Heart right ventricle (tissue), 16 donors: ENCODE measurements around the gene ITGA2. TPM values are rescaled to one million over a fixed set of nuclear protein-coding genes. Genes with fewer than 3 reads are reported as not detected.

Experiments used
- ATAC-seq, 8 donors: fragments of 200-7000 bp; cut with Tn5 transposase; one replicate each; pipeline ENCODE4 v1.9.1; 2020; ENCODE audit warnings: mild to moderate bottlenecking in 8 of 8, moderate library complexity in 8 of 8, moderate number of reproducible peaks in 1 of 8
- DNase-seq, 2 donors: peaks; one replicate each; pipeline ENCODE4 v3.0.0-alpha.2; 2020
- H3K27ac ChIP-seq, 10 donors: fragments of 200-600 bp; sonication (generic) in 2 of 10; one replicate each; pipeline versions ENCODE4 v1.5.0 to v1.8.0; 2020 to 2022; ENCODE audit warnings: mild to moderate bottlenecking in 3 of 10
- H3K27me3 ChIP-seq, 7 donors: fragments of 200-600 bp; one replicate each; pipeline ENCODE4 v1.8.0; 2021 to 2022; ENCODE audit warnings: mild to moderate bottlenecking in 2 of 7
- H3K36me3 ChIP-seq, 9 donors: fragments of 200-600 bp; sonication (generic) in 1 of 9; one replicate each; pipeline versions ENCODE4 v1.5.0 to v1.8.0; 2020 to 2022; ENCODE audit warnings: mild to moderate bottlenecking in 2 of 9
- H3K4me1 ChIP-seq, 9 donors: fragments of 200-600 bp; sonication (generic) in 1 of 9; one replicate each; pipeline versions ENCODE4 v1.5.0 to v1.8.0; 2020 to 2022; ENCODE audit warnings: mild to moderate bottlenecking in 4 of 9
- H3K4me3 ChIP-seq, 10 donors: fragments of 200-600 bp; sonication (generic) in 2 of 10; one replicate each; pipeline versions ENCODE4 v1.5.0 to v1.8.0; 2020 to 2022; ENCODE audit warnings: mild to moderate bottlenecking in 7 of 10, moderate library complexity in 2 of 10
- H3K9me3 ChIP-seq, 11 donors: fragments of 200-600 bp in 10 of 11; sonication (generic) in 2 of 11; one replicate each; pipeline versions ENCODE4 v1.5.0 to v1.8.0; 2013 to 2022; ENCODE audit warnings: mild to moderate bottlenecking in 2 of 11, control low read depth in 1 of 11, moderate library complexity in 1 of 11
- WGBS, 2 donors: extraction: QIAGEN DNeasy Blood & Tissue Kit; methylation state at CpG; one replicate each; pipeline ENCODE4 v1.1.7; 2013; ENCODE audit warnings: inconsistent platforms in 1 of 2; 5-methylcytosine and 5-hydroxymethylcytosine counted together
- intact Hi-C, 10 donors: fragments of 100-400 bp; cut with DNase I; formaldehyde crosslinking; loops; one replicate each; pipeline versions ENCODE4 v1.11.1 to v1.14.2; 2022
- polyA plus RNA-seq, 2 donors: library from polyadenylated mRNA; stranded (reverse); fragments of 200-250 nt; gene quantifications; one replicate each; pipeline ENCODE4 v1.2.3, GENCODE V29; 2013
- total RNA-seq, 10 donors: library from RNA; stranded (reverse); fragmentation: NEBNext Ultra II Directional in 3 of 10; extraction: Animal tissue kit (Norgen Biotek cat#: 25700) in 3 of 10; gene quantifications; one replicate each; pipeline versions ENCODE4 v1.2.1 to v1.2.4, GENCODE V29; 2021 to 2023
- TF ChIP-seq, protein P1 (sequence below), 9 donors: fragments of 200-600 bp; sonication (generic) in 2 of 9; IDR thresholded peaks; one replicate each; pipeline versions ENCODE4 v1.5.0 to v1.8.0; 2021 to 2022; ENCODE audit warnings: antibody characterized with exemption in 9 of 9, mild to moderate bottlenecking in 5 of 9, moderate library complexity in 1 of 9
- donor health status: Arrhythmogenic right ventricular cardiomyopathy.
- donor health status: ischemic (EF 13 %, LVEDD 7.1; RV severe dilation, severe dysfunction).
- donor health status: healthy with polysubstance abuse.
- donor health status: DM: no; HTN: yes; CAD: no.
- donor health status: DM: no; HTN: no; CAD: no.
- donor health status: ischemic (EF 25% LVEDD 6.9; RV normal size, moderate dysfunction).
- donor health status: ischemic (EF 25% LVEDD 5.7; RV mildly dilated, moderate dysfunction).
- donor health status: healthy.
- donor health status: DM: yes; HTN: yes; CAD: no.
- donor health status: Ischemic cardiomyopathy.
- donor health status: ischemic (EF 35%, LVEDD 5.7; RV mildly dilated, moderate dysfunction).
- donor health status: nonischemic (EF 11% LVEDD 7.7; RV severe dilation, severe dysfunction).
- donor health status: DM: yes; HTN: yes; CAD: no.
- donor health status: PGD.
- donor health status: ischemic (EF 29% LVEDD 5.4; RV normal size, mild dysfunction).
- donor health status: nonischemic (EF 23%, LVEDD 6.1; RV moderate dilation, normal function).

The ITGA2 gene
- total and polyA plus RNA-seq, 12 donors: 0.22 to 9.4 (median 0.92) TPM

DNA sequence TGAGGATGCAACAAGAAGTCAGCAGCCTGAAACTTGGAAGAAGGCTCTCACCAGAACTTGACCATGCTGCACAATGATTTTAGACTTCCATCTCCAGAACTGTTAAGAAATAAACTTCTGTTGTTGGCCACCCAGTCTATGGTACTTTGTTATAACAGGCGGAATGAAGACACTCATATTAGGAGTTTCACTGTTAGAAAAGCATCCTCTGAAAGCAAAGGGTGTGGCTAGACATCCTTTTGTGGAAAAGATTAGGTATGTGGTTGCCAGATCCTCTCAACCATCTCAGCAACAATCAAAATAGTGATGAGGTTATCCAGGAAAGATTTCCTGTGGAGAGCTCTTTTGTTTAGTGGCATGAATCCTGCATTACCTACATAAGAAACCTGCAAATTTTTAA lies 20.7 kb downstream of the ITGA2 start:
- Histone ChIP-seq H3K27me3 (no peaks in the 10 kb centered on the region), H3K4me3 (no peak overlapping the region), H3K36me3 (no peaks in the 10 kb centered on the region), H3K4me1 (peaks cover 0 to 13% (median 0%) of the 10 kb centered on the region in 9 donors), H3K27ac (no peak overlapping the region), H3K9me3 (peaks cover 0 to 14% (median 0%) of the 10 kb centered on the region in 11 donors)
- intact Hi-C loops: no loop called here
- ATAC-seq (no peak), DNase-seq (no peak)
- TF ChIP-seq, protein P1, sequence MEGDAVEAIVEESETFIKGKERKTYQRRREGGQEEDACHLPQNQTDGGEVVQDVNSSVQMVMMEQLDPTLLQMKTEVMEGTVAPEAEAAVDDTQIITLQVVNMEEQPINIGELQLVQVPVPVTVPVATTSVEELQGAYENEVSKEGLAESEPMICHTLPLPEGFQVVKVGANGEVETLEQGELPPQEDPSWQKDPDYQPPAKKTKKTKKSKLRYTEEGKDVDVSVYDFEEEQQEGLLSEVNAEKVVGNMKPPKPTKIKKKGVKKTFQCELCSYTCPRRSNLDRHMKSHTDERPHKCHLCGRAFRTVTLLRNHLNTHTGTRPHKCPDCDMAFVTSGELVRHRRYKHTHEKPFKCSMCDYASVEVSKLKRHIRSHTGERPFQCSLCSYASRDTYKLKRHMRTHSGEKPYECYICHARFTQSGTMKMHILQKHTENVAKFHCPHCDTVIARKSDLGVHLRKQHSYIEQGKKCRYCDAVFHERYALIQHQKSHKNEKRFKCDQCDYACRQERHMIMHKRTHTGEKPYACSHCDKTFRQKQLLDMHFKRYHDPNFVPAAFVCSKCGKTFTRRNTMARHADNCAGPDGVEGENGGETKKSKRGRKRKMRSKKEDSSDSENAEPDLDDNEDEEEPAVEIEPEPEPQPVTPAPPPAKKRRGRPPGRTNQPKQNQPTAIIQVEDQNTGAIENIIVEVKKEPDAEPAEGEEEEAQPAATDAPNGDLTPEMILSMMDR (IDR thresholded peaks at IDR 0.05): no peak
- WGBS, 2 donors: 88% methylated on average over 1 of the region's 1 CpG

DNA sequence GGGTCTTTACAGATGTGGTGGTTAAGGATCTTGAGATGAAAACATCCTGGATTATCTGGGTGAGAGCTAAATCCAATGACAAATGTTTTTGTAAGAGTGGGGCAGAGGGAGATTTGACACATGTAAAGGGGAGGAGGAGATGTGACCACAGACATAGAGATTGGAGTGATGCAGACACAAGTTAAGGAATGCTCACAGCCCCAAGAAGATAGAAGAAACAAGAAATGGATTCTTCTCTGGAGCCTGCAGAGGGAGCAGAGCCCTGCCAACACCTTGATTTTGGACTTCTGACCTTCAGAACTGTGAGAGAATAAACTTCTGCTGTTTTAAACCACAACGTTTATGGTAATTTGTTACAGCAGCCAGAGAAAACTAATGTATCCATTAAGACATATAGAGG lies 21.7 kb downstream of the ITGA2 start:
- H3K4me3 ChIP-seq: no peak overlapping the region
- peaks cover 0 to 14% (median 0%) of the 10 kb centered on the region in 11 donors for H3K9me3 ChIP-seq
- peaks cover 0 to 13% (median 0%) of the 10 kb centered on the region in 9 donors for H3K4me1 ChIP-seq
- 52 to 80% methylated on average over 1 of the region's 1 CpG for WGBS, 2 donors
- no peak overlapping the region for H3K27ac ChIP-seq
- ATAC-seq (no peak), DNase-seq (no peak)
- intact Hi-C loops: no loop called here
- TF ChIP-seq, protein P1 (IDR thresholded peaks at IDR 0.05): no peak
- no peaks in the 10 kb centered on the region for H3K36me3 ChIP-seq
- H3K27me3 ChIP-seq: no peaks in the 10 kb centered on the region

DNA sequence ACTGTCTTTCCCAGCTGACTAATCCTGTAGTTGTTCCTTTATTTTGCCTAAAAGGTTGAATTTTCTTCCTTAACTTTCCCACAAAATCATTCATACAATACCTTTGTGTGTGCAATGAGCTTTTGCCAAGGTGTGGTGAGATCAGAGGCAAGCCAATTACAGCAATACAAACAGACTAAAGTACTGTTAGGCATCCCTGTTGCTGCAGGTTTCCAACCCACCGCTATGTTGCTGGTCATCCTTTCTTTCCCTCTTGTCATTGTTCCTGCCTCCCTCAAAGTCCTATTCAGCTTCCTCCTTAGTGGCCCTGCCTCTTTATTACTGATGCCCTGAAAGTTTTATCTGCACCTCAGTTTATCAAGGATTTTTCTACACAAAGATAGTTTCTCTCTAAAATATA lies 22.1 kb downstream of the ITGA2 start:
- Histone ChIP-seq H3K9me3 (peaks cover 0 to 14% (median 0%) of the 10 kb centered on the region in 11 donors), H3K27ac (no peak overlapping the region), H3K4me1 (peaks cover 0 to 13% (median 0%) of the 10 kb centered on the region in 9 donors), H3K4me3 (no peak overlapping the region), H3K27me3 (no peaks in the 10 kb centered on the region), H3K36me3 (no peaks in the 10 kb centered on the region)
- 83 to 90% methylated on average over 1 of the region's 1 CpG for WGBS, 2 donors
- intact Hi-C loops: no loop called here
- DNase-seq (no peak), ATAC-seq (no peak)
- TF ChIP-seq, protein P1 (IDR thresholded peaks at IDR 0.05): no peak

DNA sequence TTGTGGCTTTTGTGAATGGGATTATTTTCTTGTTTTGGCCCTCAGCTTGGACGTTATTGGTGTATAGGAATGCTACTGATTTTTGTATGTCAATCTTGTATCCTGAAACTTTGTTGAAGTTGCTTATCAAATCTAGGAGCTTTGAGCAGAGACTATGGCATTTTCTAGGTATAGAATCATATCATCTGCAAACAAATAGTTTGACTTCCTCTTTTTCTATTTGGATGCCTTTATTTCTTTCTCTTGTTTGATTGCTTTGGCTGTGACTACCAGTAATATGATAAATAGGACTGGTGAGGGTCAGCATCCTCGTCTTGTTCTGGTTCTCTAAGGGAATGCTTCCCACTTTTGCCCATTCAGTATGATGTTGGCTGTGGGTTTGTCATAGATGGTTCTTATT lies 24.7 kb downstream of the ITGA2 start:
- H3K4me3 ChIP-seq: no peak overlapping the region
- ATAC-seq: no peak
- TF ChIP-seq, protein P1 (IDR thresholded peaks at IDR 0.05): no peak
- WGBS, 2 donors: 82 to 85% methylated on average over 2 of the region's 2 CpGs
- DNase-seq: no peak
- intact Hi-C loops: no loop called here
- no peaks in the 10 kb centered on the region for H3K27me3 ChIP-seq
- H3K9me3 ChIP-seq: peaks cover 0 to 14% (median 0%) of the 10 kb centered on the region in 11 donors
- H3K27ac ChIP-seq: no peak overlapping the region
- H3K36me3 ChIP-seq: no peaks in the 10 kb centered on the region
- H3K4me1 ChIP-seq: peaks cover 0 to 4% (median 0%) of the 10 kb centered on the region in 9 donors
